Kidney capillary endothelial cell (primary cell): ENCODE results near the gene BPIFB3.
A peak's percentile ranks its signal among the peaks of the same experiment; 100 is the strongest.
"Not testable (repeated sequence)": the region's sequence is repeated elsewhere in the genome, so short reads cannot be mapped to it uniquely, and the experiment has no call there.

Experiments
- DNase-seq: peaks from one replicate; pipeline ENCODE4 v3.0.0-alpha.2; 2018; ENCODE audit warnings: low spot score

The BPIFB3 gene

DNA sequence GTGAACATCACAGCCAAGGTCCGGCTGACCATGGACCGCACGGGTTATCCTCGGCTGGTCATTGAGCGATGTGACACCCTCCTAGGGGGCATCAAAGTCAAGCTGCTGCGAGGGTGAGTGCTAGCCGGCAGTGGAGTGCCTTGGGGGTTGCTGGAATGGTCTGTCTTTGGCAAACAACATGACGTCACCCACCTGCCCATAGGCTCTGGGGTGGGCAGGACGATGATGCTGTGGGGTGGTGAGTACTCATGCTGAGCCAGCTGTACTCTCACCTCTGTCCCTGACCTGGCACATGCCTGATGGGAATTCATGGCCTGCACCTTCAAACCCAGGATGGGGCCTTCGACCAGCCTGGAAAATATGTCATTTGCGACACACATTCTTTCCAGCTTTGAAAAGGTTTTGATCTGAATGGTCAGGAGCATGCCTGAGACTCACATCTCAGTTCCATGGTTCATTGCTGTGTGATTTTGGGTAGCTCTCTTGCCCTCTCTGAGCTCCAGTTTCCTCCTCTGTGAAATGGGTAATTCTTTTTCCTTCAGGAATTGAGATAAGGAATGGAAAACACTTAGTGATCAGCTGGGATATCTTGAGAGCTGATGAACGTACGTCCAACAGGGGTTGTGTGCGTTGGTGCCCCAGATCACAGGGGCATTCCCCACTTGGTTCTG is 32.5 kb downstream of the BPIFB3 start:
- DNase-seq = no peak

GRCh38 chr20:33091147-33091546 is 37.4 kb downstream of the BPIFB3 start:
- no peak for DNase-seq

- DNase-seq = no peak
Measured at GRCh38 chr20:33091693-33092092, 38.0 kb downstream of the BPIFB3 start.

DNA sequence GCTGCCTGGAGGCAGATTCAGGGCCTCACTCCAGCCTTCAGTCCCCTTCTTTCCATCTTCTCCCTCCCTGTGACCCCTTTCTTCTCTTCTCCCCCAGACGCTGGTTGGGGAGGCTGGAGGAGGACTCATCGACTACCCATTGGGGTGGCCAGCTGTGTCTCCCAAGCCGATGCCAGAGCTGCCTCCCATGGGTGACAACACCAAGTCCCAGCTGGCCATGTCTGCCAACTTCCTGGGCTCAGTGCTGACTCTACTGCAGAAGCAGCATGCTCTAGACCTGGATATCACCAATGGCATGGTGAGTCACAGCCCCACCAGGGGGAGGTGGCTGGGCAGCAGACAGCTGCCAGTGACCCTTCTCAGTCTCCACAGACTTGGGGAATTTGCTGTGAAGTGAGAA is 38.7 kb downstream of the BPIFB3 start:
- DNase-seq = no peak

- DNase-seq = no peak
Measured at GRCh38 chr20:33093074-33093473, 39.4 kb downstream of the BPIFB3 start.

DNA sequence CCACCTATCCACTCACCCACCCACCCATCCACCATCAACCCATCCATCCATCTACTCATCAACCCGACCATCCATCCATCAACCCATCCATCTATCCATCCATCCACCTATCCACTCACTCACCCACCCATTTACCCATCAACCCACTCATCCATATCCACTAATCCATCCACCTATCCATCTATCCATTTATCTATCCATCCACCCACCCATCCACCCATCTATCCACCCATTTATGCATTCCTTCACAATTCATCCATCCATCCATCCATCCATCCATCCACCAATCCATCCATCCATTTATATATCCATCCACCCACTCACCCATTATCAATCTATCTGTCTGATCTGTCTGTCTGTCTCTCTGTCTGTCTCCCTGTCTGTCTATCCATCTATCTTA is 39.9 kb downstream of the BPIFB3 start:
- DNase-seq = no peak

GRCh38 chr20:33095249-33095648 is 41.5 kb downstream of the BPIFB3 start:
- DNase-seq = no peak

DNA sequence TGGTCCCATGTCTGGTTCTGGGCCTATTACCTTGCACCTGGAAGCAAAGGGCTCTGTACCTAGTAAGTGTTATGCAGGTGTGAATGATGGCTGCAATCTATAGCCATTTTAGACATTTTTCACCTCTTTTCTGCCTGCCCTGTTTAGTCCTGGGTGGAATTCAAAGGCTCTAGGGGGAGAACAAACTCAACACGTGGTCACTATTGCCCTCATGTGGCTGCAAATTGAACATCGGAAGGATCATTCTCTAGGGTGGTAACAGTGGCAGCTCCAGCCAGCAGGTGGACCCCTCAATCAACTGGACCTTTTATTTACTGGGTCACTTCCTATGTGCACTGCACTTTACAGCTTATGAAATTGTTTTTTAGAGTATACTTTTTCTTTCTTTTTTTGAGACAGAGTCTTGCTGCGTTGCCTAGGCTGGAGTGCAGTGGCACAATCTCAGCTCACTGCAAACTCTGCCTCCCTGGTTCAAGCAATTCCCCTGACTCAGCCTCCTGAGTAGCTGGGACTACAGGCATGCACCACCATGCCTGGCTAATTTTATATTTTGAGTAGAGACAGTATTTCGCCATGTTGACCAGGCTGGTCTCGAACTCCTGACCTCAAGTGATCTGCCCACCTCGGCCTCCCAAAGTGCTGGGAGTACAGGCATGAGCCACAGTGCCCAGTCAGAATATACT is 42.3 kb downstream of the BPIFB3 start:
- DNase-seq = peak; percentile 55

DNA sequence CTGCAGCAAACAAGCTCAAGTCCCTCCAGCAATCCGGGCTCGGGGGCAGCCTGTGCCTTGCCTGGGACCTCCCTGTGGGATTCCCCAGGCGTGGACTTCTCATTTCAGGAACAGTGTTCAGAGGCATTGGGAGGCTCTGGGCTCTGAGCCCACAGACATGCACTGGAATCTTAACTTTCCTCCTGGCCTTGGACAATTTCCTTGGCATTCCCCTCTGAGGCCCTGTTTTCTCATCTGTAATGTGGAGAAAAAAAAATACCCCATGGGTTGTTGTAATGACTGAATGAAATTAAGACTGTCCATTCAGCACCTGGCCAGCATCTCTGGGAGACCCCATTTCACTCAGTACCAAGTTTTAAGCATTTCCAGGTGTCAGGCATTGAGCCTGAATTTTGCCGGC is 43.3 kb downstream of the BPIFB3 start:
- DNase-seq = no peak

DNA sequence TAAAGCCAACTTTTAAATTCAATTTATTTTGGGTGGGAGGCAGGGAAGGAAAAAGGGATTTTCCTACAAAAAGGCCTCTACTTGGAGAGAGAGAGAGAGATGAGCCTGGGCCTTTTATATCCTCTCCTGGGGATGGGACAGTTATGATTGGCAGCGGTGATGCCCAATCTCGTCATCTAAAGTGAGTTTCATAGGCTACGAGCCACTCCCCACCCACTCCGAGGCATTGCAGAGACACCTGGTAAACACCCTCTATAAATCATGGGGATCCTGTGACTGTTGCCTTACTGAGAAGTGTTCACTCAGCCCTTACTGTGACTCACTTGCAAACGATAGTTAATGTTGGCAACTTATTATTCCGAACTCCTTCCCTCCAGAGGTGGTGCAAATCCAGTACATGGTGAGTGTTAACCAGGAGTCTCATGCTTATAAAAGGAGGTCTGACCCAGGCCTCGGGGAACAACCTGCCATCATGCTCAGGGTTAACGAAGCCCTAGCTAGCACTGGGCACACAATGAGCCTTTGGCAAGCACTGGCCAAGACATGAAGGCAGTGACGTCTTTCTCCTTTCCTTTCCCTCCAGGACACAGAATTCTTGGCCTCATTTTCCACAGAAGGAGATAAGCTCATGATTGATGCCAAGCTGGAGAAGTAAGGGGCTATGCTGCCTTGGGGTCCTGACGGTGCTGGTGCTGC is 46.3 kb downstream of the BPIFB3 start:
- DNase-seq = no peak

- DNase-seq = no peak
Measured at GRCh38 chr20:33103556-33103955, 49.9 kb downstream of the BPIFB3 start.

GRCh38 chr20:33104336-33104735 is 50.6 kb downstream of the BPIFB3 start:
- no peak for DNase-seq

- no peak for DNase-seq
Measured at GRCh38 chr20:33105316-33105924, 51.7 kb downstream of the BPIFB3 start.

DNA sequence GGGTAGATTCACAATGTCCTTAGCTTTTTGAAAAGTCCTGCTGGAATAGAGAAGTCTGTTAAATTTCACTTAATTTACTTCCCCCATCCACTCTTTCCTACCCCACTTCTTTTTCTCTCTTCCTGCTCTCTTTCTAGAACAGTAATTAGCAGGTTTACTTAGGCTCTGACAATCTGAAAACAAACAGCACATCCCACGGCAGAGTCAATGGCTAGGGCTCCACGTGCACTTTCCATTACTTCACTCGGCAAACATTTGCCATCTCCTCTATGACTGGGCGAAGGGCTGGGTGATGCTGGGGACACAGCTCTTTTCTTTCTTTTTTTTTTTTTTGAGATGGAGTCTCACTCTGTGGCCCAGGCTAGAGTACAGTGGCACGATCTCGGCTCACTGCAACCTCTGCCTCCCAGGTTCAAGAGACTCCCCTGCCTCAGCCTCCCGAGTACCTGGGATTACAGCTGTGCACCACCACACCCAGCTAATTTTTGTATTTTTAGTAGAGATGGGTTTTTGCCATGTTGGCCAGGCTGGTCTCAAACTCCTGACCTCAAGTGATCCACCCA is 52.4 kb downstream of the BPIFB3 start:
- not testable (repeated sequence) for DNase-seq

GRCh38 chr20:33108661-33109060 is 55.0 kb downstream of the BPIFB3 start:
- no peak for DNase-seq

GRCh38 chr20:33110147-33110825 is 56.6 kb downstream of the BPIFB3 start:
- DNase-seq = no peak

DNA sequence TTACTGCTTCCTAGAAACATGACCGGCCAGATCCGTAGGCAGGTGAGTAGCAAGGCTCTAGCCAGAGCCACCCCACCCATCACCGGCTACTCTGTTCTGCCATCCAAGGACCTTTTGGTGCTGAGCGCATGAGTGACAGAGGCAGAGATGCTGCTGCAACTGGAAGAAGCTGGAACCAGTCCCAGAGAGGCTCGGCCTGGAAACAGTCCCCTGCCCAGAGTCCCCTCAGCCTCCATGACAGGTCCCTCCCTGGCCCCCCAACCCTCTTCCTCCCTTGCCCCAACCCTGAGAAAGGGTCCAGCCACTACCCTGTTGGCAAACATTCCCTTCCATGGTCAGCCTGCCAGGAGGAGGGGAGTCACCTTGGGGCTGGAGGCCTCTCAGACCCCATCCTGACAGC is 57.6 kb downstream of the BPIFB3 start:
- DNase-seq = no peak

DNA sequence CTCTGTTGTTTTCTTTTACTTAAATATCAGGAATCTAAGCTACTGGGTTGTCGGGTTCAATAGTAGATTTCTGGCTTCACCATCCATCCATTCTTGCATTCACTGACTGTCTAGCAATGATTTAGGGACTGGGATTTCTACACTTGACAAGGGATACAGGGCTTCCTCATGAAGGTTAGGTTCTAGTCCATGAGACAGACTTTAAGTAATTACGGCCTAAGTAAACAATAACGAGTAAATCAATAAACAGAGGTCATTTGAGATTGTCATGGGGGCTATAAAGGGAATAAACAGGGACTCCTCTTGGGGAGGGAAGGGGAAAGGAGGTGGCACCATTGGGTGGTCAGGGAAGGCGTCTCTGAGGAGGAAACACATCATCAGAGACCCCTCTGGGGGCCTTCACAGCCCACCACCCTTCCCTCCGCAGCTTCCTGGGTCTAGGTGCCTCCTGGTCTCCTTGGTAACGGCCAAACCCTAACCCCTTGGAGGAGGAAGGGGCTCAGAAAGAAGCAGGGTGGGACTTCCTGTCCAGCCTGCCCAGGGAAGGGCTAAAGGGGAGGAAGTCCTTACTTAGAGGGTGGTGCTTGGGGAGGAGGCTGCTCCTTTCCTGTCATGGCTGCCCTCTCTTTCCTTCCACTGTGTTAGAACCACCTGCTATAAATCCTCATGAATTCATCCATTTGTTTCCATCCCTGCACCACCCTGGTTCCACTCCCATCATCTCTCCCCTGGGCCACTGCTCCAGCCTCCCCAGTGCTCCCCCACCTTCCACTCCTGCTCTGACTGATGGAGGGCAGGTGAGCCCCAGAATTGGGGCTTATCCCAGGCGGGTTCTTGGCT is 59.1 kb downstream of the BPIFB3 start:
- DNase-seq = no peak

DNA sequence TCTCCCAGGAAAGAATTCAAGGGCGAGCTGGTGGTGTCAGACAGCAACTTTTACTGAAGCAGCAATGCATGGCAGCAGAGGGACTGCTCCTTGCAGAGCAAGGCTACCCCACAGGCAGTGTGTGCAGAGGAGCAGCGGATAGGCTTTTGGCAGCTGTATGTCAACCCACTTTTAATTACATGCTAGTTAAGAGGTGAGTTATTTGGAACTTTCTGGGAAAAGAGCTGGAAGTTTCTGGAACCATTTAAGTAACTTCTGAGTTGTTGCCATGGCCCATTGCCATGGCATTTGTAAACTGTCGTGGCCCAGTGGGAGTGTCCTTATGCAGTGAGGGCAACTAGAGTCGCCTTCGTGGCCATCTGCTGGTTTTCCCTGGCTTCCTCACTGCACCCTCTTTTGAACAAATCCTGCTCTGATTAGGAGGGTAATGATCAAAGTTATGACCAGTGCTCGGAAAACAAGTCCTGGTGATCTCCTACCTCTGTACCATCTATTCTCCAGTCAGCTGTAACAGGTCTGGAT is 59.7 kb downstream of the BPIFB3 start:
- no peak for DNase-seq

DNA sequence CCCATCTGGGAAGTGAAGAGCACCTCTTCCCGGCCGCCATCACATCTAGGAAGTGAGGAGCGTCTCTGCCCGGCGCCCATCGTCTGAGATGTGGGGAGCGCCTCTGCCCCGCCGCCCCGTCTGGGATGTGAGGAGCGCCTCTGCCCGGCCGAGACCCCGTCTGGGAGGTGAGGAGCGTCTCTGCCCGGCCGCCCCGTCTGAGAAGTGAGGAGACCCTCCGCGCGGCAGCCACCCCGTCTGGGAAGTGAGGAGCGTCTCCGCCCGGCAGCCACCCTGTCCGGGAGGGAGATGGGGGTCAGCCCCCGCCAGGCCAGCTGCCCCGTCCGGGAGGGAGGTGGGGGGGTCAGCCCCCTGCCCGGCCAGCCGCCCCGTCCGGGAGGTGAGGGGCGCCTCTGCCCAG is 61.8 kb downstream of the BPIFB3 start:
- DNase-seq = not testable (repeated sequence)
